GM19238 (cell line): ENCODE data around the gene JCHAIN.
"Not testable (repeated sequence)": the region's sequence is repeated elsewhere in the genome, so short reads cannot be mapped to it uniquely, and the experiment has no call there.

Experiments used
- DNase-seq: peaks from one replicate; pipeline ENCODE4 v3.0.0; 2011; ENCODE audit warnings: low spot score; ENCODE audit not compliant: insufficient read length

JCHAIN gene

GRCh38 chr4:70666369-70666768 is at the start of gene JCHAIN:
Gene JCHAIN, minus strand, starts transcription at chr4:70666508. Its CDS starts 18 bp downstream, at chr4:70666490.
- DNase-seq: no peak

GRCh38 chr4:70715097-70715496 is 48.8 kb upstream of the JCHAIN start:
- no peak for DNase-seq

- DNase-seq: no peak
These were observed 48.0 kb upstream of the JCHAIN start for GRCh38 chr4:70714079-70714887.

- no peak for DNase-seq
These were observed 47.3 kb upstream of the JCHAIN start for GRCh38 chr4:70713453-70714078.

GRCh38 chr4:70712604-70713452 is 46.5 kb upstream of the JCHAIN start:
- no peak for DNase-seq

GRCh38 chr4:70712150-70712549 is 45.8 kb upstream of the JCHAIN start:
- DNase-seq: no peak

GRCh38 chr4:70711599-70711998 is 45.3 kb upstream of the JCHAIN start:
- DNase-seq: no peak

GRCh38 chr4:70709611-70710205 is 43.4 kb upstream of the JCHAIN start:
- no peak for DNase-seq

- no peak for DNase-seq
These were observed 40.2 kb upstream of the JCHAIN start for GRCh38 chr4:70706516-70706915.

GRCh38 chr4:70706044-70706461 is 39.7 kb upstream of the JCHAIN start:
- DNase-seq: no peak

GRCh38 chr4:70705183-70706043 is 39.1 kb upstream of the JCHAIN start:
- DNase-seq: peak; percentile 74

GRCh38 chr4:70704931-70705182 is 38.5 kb upstream of the JCHAIN start:
- DNase-seq: no peak

GRCh38 chr4:70704215-70704930 is 38.1 kb upstream of the JCHAIN start:
- DNase-seq: peak; percentile 61

GRCh38 chr4:70703619-70704214 is 37.4 kb upstream of the JCHAIN start:
- DNase-seq: no peak

GRCh38 chr4:70702592-70702991 is 36.3 kb upstream of the JCHAIN start:
- DNase-seq: not testable (repeated sequence)

GRCh38 chr4:70701271-70701670 is 35.0 kb upstream of the JCHAIN start:
- DNase-seq: no peak

GRCh38 chr4:70700712-70701111 is 34.4 kb upstream of the JCHAIN start:
- no peak for DNase-seq

- DNase-seq: not testable (repeated sequence)
These were observed 32.1 kb upstream of the JCHAIN start for GRCh38 chr4:70698435-70698834.

GRCh38 chr4:70694633-70695032 is 28.3 kb upstream of the JCHAIN start:
- not testable (repeated sequence) for DNase-seq

- no peak for DNase-seq
These were observed 25.4 kb upstream of the JCHAIN start for GRCh38 chr4:70691661-70692060.
